HG02981 (cell line): ENCODE measurements around the gene CCDC32.
"Not testable (repeated sequence)": the region's sequence is repeated elsewhere in the genome, so short reads cannot be mapped to it uniquely, and the experiment has no call there.

Source experiments
- ATAC-seq: cut with Tn5 transposase; IDR thresholded peaks from one replicate; pipeline ENCODE4 v1.9.1; 2021; ENCODE audit warnings: mild to moderate bottlenecking, moderate library complexity; ENCODE audit not compliant: unreplicated experiment

Gene CCDC32, protein sequence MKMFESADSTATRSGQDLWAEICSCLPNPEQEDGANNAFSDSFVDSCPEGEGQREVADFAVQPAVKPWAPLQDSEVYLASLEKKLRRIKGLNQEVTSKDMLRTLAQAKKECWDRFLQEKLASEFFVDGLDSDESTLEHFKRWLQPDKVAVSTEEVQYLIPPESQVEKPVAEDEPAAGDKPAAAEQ

DNA sequence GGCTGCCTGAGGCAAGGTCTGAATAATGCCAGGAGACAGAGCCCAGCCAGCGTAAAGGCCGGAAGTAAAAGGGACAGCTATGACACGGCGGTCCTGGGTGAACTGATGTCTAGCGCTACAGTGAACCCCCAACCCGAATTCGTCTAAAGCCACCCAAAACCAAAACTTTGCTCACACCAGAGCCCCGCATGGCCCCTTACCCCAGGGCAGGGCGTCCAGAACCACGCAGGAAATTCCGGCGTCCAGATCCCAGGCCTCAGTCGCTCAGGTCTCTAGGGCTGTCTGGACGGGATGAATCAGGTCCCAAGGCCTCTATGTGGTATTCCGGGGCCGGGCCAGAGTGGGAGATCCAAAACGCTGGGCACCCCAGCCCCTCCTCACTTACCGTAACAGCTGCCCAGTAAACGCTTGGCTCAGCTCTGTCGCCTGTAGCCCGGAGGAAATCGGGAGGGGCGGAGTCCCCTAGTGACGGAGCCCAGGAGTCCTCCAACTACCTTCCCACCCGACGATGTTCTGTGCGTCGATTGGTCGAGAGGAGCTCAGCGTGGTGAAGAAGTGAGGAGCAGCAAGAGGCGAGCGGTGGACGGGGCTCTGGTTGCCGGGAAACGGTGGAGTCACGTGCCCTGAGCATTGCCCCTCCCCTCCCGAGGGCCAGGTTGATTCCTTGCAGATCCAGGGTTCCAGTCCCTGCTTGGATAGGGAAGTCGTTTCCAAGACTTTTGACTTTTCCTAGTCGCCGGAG is at the start of gene CCDC32:
TSS of gene CCDC32 (minus strand) at position 452 of the 742 bp plus-strand sequence. CDS start 2,027 bp downstream, outside the sequence.
- ATAC-seq: peak; percentile 96

DNA sequence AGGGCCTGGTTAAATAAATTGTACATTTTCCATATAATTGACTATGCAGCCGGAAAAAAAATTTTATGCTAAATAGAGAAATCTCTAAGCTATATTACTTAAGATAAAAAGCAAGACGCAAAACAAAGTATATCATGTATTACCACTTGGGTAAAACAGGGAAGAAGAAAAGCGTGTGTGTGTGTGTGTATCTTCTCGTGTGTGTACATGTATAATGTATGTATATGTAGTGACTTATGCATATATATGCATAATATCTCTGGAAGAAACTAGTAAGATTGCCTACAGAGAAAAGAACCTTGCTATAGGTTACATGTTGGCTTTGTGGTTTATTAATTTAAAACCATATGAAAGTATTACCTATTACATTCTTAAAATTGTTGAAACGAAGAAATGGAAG is 48.2 kb upstream of the CCDC32 start:
- no peak for ATAC-seq

DNA sequence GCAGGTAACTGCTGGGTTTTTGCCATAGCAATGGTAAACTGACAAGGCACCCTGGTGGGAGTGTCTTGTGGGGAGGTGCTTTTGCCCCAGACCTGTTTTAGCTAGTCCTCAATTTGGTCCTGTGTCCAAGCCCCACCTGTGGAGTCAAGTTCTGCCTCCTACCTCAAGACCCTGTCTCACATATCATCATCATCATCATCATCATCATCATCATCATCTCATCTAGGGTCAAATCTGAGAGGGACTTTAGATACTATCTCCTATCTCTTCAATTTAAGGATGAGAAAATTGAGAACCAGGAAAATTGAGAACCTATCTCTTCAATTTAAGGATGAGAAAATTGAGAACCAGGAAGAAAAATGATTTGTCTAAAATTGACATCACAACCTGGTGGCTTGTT is 39.1 kb upstream of the CCDC32 start:
- ATAC-seq: no peak

DNA sequence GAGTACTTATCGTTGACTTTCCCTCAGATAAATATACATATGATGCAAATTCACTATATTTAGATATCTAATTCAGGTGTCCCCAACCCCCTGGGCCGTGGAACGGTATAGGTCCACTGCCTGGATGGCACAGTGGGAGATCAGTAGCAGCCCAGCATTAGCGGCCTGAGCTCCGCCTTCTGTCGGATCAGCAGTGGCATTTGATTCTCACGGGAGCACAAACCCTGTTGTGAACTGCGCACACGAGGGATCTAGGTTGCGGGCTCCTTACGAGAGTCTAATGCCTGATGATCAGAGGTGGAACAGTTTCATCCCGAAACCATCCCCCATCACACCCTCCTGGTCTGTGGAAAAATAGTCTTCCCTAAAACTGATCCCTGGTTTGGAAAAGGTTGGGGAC is 36.1 kb upstream of the CCDC32 start:
- no peak for ATAC-seq

DNA sequence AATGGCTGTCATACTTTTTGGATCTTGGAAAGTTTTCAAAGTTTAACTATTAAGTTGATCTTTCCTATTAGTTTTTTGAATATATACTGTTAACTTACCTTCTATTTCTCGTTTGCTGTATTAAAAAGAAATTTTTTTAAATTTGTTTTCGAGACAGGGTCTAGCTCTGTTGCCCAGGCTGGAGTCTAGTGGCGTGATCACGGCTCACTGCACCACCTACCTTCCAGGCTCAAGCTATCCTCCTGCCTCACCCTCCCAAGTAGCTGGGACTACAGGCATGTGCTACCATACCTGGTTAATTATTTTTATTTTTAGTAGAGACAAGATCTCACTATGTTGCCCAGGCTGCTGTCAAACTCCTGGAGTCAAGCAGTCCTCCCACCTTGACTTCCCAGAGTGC is 33.8 kb upstream of the CCDC32 start:
- no peak for ATAC-seq

DNA sequence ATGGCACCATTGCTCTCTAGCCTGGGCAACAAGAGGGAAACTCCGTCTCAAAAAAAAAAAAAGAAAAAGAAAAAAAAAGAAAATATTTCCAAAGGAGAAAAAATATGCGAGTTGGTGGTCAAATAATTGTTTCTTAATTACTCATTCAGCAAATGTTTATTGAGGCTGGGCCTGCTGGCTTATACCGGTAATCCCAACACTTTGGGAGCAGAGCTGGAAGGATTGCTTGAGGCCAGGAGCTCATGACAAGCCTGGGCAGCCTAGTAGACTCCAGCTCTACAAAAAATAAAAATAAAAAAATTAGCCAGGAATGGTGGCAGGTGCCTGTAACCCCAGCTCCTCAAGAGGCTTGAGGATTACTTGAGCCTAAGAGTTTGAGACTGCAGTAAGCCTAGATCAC is 33.3 kb upstream of the CCDC32 start:
- ATAC-seq: no peak

DNA sequence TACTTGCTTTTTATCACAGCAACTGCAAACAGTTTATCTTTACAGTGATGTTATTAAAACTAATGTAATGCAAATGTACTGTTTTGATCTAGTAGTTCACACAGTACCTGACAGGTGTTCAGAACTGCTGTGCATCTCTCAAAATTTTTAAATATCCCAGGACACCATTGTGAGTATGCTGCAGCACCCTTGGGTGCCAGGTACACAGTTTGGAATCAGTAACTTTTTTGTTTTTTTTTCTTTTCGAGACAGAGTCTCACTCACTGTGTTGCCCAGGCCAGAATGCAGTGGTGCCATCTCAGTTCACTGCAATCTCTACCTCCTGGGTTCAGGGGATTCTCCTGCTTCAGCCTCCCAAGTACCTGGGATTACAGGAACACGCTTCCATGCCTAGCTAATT is 32.2 kb upstream of the CCDC32 start:
- ATAC-seq: no peak

DNA sequence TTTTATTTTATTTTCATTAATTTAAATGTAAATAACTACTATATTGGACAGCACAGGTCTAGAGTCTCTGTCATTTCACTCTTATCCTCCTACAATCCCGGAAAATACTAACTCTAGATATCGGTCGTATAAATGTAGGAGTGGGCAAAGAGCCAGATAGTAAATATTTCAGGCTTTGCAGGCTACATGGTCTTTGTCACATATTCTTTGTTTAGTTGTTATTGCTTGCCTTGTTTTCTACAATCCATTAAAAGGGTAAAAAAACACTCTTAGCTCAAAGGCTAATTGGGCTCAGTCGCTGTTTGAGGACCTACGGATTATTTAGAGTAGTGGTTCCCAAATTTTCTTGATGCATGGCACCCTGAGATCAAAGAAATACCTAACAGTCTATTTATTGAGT is 30.9 kb upstream of the CCDC32 start:
- ATAC-seq: no peak

DNA sequence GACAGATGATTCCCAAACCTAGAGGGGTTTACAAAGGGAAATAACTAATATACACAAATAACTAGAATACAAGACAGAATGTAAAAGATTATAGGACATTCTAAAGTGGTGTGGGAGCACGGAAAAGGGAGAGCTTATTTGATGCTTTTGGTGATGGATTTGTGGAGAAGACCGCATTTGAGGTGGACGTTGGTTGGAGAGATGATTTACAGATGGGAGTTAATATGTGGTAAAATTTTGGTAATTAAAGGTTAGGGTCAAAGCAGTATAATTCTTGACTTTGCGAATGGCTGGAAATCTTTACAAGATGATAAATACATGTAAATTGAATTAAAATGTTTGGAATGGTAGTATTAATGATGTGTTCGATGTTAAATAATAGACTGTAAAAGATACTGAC is 30.4 kb upstream of the CCDC32 start:
- no peak for ATAC-seq

DNA sequence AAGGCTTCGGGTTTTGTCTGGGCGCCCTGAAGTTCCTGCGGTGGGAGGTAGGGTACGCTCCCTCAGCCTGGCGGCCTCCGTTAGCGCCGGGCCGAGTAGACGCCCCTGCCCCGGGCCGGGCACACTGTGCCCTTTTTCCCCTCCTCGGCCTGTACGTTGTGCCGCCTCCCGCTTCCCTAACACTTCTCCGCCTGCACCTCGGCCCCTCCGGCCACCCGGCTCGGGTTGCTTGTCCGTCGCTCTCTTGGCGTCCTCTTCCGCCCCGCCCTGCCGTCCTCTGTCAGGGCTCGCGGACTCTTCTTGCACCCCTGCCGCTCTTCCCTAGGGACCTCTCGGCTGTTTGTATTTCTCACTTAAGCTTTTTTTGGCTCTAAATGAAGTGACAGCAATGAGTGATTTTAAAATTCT is 29.6 kb upstream of the CCDC32 start:
- ATAC-seq: peak; percentile 35

DNA sequence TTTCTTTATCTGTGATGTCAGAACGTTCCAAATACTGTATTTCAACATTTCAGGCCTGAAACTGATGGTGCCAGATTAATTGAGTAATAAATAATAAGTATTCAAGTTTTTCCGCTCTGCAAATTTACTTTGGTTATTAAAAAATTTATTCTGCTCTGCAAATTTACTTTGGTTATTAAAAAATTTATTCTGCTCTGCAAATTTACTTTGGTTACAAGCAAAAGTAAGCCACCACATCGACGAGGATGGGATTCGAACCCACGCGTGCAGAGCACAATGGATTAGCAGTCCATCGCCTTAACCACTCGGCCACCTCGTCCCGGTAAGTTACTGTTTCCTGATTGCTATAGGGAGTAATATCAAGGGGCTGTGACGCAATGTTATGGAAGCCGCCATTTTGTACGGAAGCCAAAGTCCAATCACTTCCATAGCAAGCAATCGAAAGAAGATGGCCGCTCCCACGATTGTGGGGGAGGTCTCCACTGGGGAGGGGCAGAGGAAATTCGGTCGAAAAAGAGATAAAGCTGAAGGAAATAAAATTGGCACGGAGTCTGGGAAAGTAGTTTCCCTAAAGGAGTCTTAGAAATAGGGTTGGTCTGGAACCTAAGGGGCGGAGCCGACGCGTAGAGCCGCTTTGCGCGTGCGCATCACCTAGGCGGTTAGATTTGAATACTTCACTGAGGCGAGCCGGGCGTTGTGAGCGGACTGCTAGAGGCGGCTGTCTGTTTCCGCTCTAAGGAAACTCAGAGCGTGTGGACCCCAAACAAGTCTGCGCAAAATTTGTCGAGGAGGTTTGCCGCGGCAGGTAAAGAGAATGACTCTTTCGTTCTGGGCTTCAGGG is 29.0 kb upstream of the CCDC32 start, which contains the start of gene KNL1:
TSS of gene KNL1 (plus strand) at position 662 of the 841 bp plus-strand sequence. CDS start 8,683 bp downstream, outside the sequence.
- peak; percentile 66 for ATAC-seq

DNA sequence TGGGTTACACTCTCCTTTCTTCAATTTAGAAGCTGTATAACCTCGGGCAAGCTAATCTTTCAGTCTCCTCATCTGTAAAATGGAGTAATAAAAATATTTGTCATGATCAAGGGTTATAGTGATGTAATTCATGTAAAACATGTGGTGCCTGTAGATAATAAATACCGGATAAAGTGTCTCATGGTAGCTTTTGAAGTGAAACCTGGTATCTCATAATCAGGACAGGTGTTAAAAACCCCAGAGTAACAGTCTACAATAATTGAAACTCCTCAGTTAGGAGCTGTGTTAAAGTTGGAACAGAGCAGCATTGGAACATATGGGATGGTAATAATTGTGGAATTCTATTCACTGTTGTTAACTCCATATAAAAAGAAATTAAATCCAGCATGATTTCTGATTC is 28.3 kb upstream of the CCDC32 start:
- ATAC-seq: no peak

DNA sequence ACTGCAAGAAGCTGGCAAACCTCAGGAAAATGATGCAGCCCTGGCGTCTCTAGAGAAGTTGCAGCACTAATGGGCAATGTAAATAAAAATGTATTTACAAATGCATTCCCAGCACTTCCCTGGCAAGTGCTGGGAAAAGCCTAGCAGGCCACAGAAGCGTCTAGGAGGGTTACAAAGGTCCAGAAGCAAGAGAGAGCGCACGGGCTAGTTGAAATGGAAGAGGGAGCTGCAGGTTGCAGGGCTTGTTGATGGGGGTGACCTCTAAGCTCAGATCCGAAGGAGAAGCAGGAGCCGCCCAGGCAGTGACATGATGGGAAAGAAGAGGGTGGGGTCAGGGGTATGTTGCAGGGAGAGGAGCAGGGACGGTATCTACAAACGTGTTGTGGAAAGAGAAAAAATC is 26.5 kb upstream of the CCDC32 start:
- ATAC-seq: no peak

DNA sequence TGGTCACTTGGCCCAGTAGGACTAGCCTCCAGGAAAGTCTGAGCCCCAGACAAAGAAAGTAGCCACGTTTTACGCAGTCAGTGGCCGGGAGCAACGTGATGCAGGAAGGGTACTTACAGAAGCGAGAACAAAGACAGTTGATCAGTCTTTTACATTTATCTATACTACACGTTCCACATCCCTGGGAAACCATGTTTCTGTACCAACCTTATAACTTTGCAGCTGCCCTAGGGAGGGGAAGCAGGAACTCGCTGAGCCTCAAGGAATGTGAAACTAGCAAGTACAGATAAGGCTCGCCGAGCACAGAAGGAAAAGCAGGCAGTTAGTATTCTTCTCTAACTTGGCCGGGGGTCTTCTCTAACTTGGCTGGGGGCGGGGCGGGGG is 25.8 kb upstream of the CCDC32 start:
- no peak for ATAC-seq

DNA sequence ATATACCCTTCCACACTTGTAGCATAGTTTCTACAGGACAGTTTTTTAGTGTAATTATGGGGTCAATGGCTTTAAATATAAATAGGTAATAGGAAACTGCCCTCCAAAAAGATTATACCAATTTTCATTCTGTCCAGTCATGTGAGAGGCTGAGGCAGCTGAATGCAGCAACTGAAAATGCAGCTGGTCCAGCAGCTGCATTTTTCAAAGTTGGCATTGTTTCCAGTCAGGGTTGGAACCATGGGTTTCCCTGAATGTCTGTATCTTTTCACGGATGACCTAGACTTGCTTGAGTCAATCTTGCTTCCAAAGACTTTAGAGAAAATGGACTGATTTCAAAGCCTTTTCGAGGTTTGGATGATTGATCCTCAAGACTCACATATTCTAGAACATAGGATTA is 19.3 kb upstream of the CCDC32 start:
- no peak for ATAC-seq

DNA sequence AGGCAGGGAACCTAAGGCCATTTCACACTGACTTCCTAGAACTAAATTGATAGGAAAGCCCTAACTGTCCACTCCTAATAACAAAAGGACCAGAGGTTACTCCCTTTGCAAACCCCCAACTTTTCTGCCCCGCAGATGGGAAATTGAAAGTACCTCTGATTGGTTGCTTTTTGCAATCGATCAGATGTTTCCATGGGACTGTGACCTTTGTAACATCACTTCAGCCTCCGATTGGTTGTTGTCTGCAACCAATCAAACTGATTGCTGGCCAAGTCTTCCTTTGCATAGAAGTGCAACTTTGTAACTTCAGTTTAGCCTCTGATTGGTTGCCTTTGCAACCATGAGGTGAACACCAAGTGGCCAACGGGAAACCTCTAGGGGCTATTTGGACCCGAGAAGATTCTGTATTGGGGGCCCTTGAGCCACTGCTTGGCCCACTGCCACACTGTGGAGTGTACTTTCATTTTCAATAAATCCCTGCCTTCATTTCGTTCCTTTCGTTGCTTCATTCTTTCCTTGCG is 17.9 kb upstream of the CCDC32 start:
- no peak for ATAC-seq

DNA sequence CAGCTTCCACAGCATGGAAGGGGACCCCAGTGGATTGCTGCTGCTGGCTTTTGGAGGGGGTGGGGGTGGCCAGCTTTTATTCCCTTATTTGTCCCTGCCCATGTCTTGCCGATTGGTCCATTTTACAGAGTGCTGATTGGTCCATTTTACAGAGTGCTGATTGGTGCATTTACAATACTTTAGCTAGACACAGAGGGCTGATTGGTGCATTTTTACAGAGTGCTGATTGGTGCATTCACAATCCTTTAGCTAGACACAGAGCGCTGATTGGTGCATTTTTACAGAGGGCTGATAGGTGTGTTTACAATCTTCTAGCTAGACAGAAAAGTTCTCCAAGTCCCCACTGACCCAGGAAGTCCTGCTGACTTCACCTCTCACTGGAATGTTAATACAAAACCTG is 17.0 kb upstream of the CCDC32 start:
- not testable (repeated sequence) for ATAC-seq

DNA sequence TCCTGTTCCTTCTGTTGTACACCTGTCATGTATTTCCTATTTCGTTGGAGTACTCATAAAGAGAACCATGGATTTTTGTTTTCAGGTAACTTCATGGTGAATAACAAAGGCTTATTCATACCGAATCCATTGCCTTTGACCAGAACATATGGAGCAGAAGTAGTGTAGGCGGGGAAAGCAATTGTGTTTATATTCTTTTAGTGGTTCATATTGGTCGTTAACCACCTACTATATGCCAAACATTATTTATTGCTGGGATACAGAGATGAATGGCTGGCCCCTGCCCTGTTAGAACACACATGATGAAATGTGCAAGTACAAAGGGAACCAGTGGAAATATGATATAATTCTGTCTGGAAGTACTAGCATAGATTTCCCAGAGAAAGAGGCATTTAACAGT is 14.1 kb upstream of the CCDC32 start:
- no peak for ATAC-seq

DNA sequence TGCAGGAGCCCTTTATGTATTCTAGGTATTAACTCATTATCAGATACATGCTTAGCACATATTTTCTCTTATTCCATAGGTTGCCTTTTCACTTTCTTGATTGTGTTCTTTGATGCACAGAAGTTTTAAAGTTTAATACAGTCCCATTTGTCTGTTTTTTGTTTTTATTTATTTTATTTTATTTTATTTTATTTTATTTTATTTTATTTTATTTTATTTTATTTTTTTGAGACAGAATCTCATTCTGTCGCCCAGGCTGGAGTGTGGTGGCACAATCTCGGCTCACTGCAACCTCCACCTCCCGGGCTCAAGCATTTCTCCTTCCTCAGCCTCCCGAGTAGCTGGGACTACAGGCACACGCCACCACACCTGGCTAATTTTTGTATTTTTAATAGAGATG is 12.1 kb upstream of the CCDC32 start:
- ATAC-seq: not testable (repeated sequence)

DNA sequence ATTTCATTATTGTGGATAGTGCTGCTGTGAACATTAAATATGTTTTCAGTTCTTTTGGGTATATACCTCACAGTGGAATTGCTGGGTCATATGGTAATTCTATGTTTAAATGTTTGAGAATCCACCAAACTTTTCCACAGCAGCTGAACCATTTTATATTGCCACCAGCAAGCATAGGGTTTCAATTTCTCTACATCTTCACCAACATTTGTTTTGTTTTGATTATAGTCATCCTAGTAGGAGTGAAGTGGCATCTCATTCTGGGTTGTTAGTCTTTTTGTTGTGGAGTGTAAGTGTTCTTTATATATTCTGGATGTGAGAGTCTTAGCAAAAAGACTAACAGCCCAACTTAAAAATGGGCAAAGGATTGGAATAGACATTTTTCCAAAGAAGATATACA is 10.3 kb upstream of the CCDC32 start:
- ATAC-seq: no peak

DNA sequence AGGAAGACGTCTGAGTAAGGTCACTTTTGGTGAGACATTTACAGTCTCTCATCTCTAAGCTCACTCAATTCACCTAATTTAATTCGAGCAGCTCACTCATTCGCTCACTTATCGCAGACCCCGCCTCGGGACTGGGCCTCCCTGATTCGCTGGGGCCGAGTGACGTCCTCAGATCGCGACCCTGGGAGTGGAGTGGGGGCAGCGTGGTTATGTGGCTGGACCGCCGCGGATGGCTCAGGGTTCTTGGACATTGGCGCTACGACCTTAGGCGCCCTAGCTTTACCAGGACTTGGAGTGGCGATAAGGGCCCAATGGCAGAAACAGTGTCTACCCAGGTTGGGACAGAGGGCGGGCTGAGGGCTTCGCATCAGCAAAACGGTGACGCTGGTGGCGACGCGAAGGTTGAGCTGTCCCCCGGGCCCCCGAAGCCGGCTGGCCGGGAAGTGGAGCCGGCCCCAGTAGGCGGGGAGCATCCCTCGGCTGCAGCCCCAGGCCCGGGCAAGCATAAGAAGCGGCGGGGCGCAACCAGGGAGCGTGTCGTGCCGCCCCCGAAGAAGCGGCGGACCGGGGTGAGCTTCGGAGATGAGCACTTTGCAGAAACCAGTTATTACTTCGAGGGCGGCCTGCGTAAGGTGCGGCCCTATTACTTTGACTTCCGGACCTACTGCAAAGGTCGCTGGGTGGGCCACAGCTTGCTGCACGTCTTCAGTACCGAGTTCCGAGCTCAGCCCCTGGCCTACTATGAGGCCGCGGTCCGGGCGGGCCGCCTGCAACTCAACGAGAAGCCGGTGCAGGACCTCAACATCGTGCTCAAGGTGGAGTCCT is 4.5 kb upstream of the CCDC32 start, which contains the start of gene RPUSD2:
TSS of gene RPUSD2 (plus strand) at position 171 of the 825 bp plus-strand sequence. CDS start at position 210, 39 bp downstream.
- no peak for ATAC-seq
